LNCaP clone FGC (cell line): Measurements from ENCODE around the gene PFN2.
A peak's percentile ranks its signal among the peaks of the same experiment; 100 is the strongest.

Experiments
- DNase-seq: peaks from one replicate; pipeline ENCODE4 v3.0.0-alpha.2; 2011; ENCODE audit warnings: low read depth
- H3K4me3 ChIP-seq: 2 replicates; pipeline ENCODE4 v1.5.1; 2011; ENCODE audit warnings: mild to moderate bottlenecking, low read depth, low read length, control low read depth
- CTCF ChIP-seq: IDR thresholded peaks from 2 replicates; pipeline ENCODE4 v1.5.1; 2012; ENCODE audit warnings: mild to moderate bottlenecking; ENCODE audit not compliant: control insufficient read depth, insufficient read depth; ENCODE audit errors: extremely low read depth

PFN2 gene

GRCh38 chr3:149977386-149977785 is 6.7 kb upstream of the PFN2 start:
- TF ChIP-seq CTCF, result no peak
- H3K4me3 ChIP-seq, result no peak overlapping the region
- no peak for DNase-seq

DNA sequence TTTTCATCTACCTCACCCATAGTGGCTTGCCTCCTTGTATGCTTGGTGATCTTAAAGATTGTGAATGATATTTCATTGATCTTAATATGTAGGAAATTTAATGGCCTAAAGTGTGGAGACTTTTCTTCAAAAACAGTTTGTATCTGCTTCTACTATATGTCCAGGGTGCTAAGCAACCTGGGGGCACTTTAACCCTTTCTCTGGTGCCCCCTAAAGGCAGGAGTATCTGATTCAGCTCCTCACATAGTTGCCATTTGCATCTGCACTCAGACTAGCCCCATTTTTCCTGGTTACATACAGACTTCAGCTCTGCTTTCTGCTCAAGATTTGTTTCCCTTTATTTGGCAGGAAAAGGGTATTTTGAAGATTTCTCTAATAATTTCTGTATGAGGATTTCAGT is 5.2 kb upstream of the PFN2 start:
- no peak for TF ChIP-seq CTCF
- no peak for DNase-seq
- no peak overlapping the region for H3K4me3 ChIP-seq

DNA sequence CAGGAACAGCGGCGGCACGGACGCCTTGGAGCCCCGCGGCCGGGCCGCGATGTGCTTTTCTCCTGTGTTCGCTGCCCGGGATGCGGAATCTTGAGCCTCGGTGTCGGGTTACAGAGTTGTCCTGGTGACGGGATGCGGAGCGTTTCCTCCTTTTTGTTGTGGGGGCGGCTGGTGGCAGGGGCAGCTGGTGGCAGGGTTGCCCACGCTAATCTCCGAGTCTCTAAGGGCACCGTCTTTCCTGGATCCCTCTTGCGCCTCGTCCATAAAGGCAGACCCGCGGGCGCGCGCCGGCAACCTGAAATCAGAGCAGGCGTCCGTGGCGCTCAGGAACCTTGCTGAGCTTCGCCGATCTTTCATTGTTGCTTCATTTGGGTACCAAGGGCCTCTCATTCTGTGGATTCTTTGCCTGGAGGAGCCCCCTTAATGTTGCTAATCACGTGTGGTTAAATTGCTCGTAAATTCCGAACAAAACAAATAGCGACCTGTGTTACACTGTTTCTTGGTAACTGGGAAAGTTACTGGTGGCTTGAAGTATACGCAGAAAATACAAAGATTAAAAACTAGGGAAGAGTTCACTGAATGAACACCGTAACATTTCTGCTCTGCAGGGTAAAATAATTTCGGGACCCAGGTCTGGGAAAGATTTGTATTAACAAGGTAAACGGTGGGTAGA is 844 bp upstream of the PFN2 start:
- peak; percentile 13 for DNase-seq
- H3K4me3 ChIP-seq, result peak overlapping the region; percentile 79
- no peak for TF ChIP-seq CTCF

DNA sequence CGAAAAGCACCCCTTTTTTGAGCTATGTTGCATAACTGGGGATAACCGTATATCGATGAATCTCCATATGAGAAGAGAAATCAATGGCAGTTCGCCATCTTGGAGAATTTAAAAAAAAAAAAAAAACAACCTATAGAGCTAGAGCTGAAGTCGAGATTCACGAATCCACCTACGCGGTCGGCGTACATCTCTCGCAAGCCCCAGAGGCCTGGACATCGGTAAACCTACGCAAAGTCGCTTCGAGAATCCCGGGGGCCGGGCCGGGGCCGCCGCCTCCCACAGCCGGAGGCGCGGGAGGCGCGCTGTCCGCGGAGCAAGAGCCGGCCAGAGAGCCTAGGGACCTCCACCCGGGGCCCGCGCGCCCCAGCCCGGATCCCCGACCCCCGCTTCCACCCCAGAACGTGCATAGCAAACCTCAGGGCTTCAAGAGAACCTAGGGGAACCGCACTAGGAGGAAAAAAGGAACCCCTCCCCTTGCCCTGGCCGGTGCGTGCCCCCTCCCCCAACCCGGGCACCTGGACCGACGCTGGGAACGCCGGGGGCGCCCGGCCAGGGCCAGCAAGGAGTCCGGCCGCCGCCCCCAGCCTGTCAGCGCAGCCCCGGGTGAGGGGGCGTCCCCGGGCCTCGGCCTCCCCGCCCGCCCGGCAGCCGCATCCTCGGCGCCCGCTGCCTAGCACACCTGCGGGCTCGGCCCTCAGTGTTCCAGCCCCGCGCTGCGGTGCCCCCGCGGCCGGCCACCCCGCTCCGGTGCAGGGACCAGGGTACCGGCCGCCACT is 567 bp downstream of the PFN2 start:
- DNase-seq, result peak; percentile 70
- TF ChIP-seq CTCF, result no peak
- peak overlapping the region; percentile 79 for H3K4me3 ChIP-seq

GRCh38 chr3:149969110-149969939 is 1.4 kb downstream of the PFN2 start:
- TF ChIP-seq CTCF, result peak; percentile 37
- H3K4me3 ChIP-seq, result peak overlapping the region; percentile 79
- DNase-seq, result peak; percentile 23

DNA sequence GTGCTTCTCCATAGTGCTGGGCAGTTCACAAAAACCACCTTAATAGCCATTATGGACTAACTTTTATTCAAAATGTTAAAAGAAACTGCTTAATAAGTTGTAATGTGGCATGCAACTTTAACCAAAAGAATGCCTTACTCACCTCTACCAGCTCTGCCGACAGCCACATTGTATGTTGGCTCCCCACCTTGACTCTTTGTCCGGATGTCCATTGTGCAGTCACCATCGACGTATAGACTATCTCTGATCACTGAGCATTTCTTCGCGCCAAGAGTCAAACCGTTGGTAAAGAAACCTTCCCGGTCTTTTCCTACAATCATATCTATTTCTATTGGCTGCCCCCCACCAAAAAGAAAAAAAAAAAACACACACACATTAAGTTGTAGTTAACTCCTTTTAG is 2.5 kb downstream of the PFN2 start:
- DNase-seq, result no peak
- no peak for TF ChIP-seq CTCF
- peak overlapping the region; percentile 79 for H3K4me3 ChIP-seq
